ENCODE data around the gene EPAS1. TPM values are rescaled to one million over a fixed set of nuclear protein-coding genes. Genes with fewer than 3 reads are reported as not detected.

The EPAS1 gene
- polyA plus RNA-seq, 2 of the 4 experiments (the other 2 are of a cell fraction), result 128 to 143 TPM

DNA sequence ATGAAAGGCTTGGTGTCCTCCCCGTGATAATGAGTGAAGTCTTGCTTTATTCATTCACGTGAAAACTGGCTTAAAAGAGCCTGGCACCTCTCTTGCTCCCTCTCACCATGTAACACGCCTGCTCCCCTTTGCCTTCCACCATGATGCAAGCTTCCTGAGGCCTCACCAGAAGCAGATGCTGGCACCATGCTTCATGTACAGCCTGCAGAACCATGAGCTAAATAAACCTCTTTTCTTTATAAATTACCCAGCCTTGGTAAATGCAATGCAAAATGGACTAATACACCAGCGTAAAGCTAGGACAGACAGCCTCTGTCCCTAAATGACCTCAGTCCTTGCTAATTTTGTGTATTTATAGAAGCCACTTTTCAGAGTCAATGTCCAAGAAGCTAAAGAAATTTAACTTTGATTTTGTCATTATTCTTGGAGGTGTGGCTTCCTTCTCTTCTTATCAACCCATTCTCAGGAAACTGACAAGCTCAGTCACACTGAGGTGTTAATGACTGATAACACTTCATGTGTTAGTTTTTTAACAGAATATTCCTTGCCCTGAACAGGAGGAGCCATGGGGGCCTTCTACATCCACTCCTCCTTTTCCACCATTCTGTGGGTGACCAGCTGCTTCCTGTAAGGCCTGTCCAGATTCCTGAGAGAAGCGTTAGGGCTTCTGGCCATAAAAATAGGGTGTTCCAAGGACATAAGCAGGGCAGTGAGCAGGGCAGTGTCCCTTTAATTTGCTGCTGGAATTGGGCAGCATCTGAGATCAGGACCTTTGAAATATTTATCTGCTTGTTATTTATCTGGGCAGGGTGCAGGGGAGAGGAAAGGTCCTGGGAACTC lies 38.0 kb upstream of the EPAS1 start:
- Histone ChIP-seq H3K4me3 (no peak overlapping the region), H3K27ac (no peak overlapping the region), H3K9me3 (no peaks in the 10 kb centered on the region), H3K4me2 (no peak overlapping the region), H3K4me1 (no peaks in the 10 kb centered on the region)
- ChIA-PET POLR2A (interaction anchor here (1.1 kb wide), 1 partner anchor 38 kb away, joined by 3 read pairs; the partner anchor contains the start of gene EPAS1), CTCF (interaction anchor here (0.9 to 1.7 kb wide), 5 partner anchors 14 to 38 kb away, joined by 3 to 6 read pairs (median 3); partner anchors contain the start of gene EPAS1)
- ATAC-seq (no peak), FAIRE-seq (no peak), DNase-seq (ENCODE audit: low read depth in 1 of 2, low spot score in 1 of 2) (no peak)
- 88% methylated on average over 5 of the region's 5 CpGs for WGBS (ENCODE audit: missing lambda C conversion rate)
- TF ChIP-seq, protein P1, sequence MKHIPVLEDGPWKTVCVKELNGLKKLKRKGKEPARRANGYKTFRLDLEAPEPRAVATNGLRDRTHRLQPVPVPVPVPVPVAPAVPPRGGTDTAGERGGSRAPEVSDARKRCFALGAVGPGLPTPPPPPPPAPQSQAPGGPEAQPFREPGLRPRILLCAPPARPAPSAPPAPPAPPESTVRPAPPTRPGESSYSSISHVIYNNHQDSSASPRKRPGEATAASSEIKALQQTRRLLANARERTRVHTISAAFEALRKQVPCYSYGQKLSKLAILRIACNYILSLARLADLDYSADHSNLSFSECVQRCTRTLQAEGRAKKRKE (CRISPR knock-in tag; IDR thresholded peaks at IDR 0.05; ENCODE audit: low read depth), result no peak
- TF ChIP-seq RNF2 (IDR thresholded peaks at IDR 0.05; ENCODE audit: borderline replicate concordance, low read depth) (no peak), PBX3 (IDR thresholded peaks at IDR 0.05) (no peak), JUN (IDR thresholded peaks at IDR 0.05) (no peak), CBX8 (IDR thresholded peaks at IDR 0.05) (no peak), FOXS1 (CRISPR knock-in tag; IDR thresholded peaks at IDR 0.05) (no peak), KDM5A (IDR thresholded peaks at IDR 0.05) (no peak), POLR2AphosphoS2 (conservative IDR thresholded peaks at IDR 0.05; ENCODE audit: low read length) (no peak), NPAS2 (CRISPR knock-in tag; IDR thresholded peaks at IDR 0.05; ENCODE audit: borderline replicate concordance) (no peak), EHF (CRISPR knock-in tag; IDR thresholded peaks at IDR 0.05) (no peak), SREBF2 (IDR thresholded peaks at IDR 0.05) (no peak), BHLHE40 (IDR thresholded peaks at IDR 0.05; ENCODE audit: low read depth, low read length) (no peak), ZFP36 (IDR thresholded peaks at IDR 0.05; ENCODE audit: borderline replicate concordance, partially characterized antibody) (no peak), TFCP2L1 (CRISPR knock-in tag; IDR thresholded peaks at IDR 0.05) (no peak), PHF8 (IDR thresholded peaks at IDR 0.05; ENCODE audit: borderline replicate concordance, low read depth) (no peak), CHD4 (IDR thresholded peaks at IDR 0.05; ENCODE audit: borderline replicate concordance) (no peak), MAFK (IDR thresholded peaks at IDR 0.05; ENCODE audit: partially characterized antibody) (no peak)
- TF ChIP-seq, protein P2, sequence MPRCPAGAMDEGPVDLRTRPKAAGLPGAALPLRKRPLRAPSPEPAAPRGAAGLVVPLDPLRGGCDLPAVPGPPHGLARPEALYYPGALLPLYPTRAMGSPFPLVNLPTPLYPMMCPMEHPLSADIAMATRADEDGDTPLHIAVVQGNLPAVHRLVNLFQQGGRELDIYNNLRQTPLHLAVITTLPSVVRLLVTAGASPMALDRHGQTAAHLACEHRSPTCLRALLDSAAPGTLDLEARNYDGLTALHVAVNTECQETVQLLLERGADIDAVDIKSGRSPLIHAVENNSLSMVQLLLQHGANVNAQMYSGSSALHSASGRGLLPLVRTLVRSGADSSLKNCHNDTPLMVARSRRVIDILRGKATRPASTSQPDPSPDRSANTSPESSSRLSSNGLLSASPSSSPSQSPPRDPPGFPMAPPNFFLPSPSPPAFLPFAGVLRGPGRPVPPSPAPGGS (IDR thresholded peaks at IDR 0.05), result no peak
- TF ChIP-seq, protein P3, sequence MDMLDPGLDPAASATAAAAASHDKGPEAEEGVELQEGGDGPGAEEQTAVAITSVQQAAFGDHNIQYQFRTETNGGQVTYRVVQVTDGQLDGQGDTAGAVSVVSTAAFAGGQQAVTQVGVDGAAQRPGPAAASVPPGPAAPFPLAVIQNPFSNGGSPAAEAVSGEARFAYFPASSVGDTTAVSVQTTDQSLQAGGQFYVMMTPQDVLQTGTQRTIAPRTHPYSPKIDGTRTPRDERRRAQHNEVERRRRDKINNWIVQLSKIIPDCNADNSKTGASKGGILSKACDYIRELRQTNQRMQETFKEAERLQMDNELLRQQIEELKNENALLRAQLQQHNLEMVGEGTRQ (IDR thresholded peaks at IDR 0.05), result no peak
- TF ChIP-seq, protein P4, sequence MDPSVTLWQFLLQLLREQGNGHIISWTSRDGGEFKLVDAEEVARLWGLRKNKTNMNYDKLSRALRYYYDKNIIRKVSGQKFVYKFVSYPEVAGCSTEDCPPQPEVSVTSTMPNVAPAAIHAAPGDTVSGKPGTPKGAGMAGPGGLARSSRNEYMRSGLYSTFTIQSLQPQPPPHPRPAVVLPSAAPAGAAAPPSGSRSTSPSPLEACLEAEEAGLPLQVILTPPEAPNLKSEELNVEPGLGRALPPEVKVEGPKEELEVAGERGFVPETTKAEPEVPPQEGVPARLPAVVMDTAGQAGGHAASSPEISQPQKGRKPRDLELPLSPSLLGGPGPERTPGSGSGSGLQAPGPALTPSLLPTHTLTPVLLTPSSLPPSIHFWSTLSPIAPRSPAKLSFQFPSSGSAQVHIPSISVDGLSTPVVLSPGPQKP (IDR thresholded peaks at IDR 0.05; ENCODE audit: low read depth, low read length), result no peak

- DNase-seq (ENCODE audit: low read depth in 1 of 2, low spot score in 1 of 2) (no peak), ATAC-seq (no peak), FAIRE-seq (no peak)
- H3K4me2 ChIP-seq, result no peak overlapping the region
- no peaks in the 10 kb centered on the region for H3K4me1 ChIP-seq
- WGBS (ENCODE audit: missing lambda C conversion rate), result 93% methylated on average over 1 of the region's 1 CpG
- H3K9me3 ChIP-seq, result no peaks in the 10 kb centered on the region
- ChIA-PET POLR2A (interaction anchor here (1.1 kb wide), 1 partner anchor 37 kb away, joined by 3 read pairs; the partner anchor contains the start of gene EPAS1), CTCF (interaction anchor here (1.1 to 1.5 kb wide), 3 partner anchors 13 to 29 kb away, joined by 3 to 6 read pairs (median 3); no protein-coding TSS in a partner anchor)
- H3K27ac ChIP-seq, result no peak overlapping the region
- H3K4me3 ChIP-seq, result no peak overlapping the region
- TF ChIP-seq, protein P5, sequence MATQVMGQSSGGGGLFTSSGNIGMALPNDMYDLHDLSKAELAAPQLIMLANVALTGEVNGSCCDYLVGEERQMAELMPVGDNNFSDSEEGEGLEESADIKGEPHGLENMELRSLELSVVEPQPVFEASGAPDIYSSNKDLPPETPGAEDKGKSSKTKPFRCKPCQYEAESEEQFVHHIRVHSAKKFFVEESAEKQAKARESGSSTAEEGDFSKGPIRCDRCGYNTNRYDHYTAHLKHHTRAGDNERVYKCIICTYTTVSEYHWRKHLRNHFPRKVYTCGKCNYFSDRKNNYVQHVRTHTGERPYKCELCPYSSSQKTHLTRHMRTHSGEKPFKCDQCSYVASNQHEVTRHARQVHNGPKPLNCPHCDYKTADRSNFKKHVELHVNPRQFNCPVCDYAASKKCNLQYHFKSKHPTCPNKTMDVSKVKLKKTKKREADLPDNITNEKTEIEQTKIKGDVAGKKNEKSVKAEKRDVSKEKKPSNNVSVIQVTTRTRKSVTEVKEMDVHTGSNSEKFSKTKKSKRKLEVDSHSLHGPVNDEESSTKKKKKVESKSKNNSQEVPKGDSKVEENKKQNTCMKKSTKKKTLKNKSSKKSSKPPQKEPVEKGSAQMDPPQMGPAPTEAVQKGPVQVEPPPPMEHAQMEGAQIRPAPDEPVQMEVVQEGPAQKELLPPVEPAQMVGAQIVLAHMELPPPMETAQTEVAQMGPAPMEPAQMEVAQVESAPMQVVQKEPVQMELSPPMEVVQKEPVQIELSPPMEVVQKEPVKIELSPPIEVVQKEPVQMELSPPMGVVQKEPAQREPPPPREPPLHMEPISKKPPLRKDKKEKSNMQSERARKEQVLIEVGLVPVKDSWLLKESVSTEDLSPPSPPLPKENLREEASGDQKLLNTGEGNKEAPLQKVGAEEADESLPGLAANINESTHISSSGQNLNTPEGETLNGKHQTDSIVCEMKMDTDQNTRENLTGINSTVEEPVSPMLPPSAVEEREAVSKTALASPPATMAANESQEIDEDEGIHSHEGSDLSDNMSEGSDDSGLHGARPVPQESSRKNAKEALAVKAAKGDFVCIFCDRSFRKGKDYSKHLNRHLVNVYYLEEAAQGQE (IDR thresholded peaks at IDR 0.05), result no peak
- TF ChIP-seq PHF8 (IDR thresholded peaks at IDR 0.05; ENCODE audit: borderline replicate concordance, low read depth) (no peak), SREBF2 (IDR thresholded peaks at IDR 0.05) (no peak), CHD2 (IDR thresholded peaks at IDR 0.05; ENCODE audit: low read length, partially characterized antibody) (no peak), FOSL2 (IDR thresholded peaks at IDR 0.05) (no peak), FOSL2 (CRISPR knock-in tag; IDR thresholded peaks at IDR 0.05) (no peak), FOXS1 (CRISPR knock-in tag; IDR thresholded peaks at IDR 0.05) (no peak), EHF (CRISPR knock-in tag; IDR thresholded peaks at IDR 0.05) (no peak), KDM1A (IDR thresholded peaks at IDR 0.05; ENCODE audit: low read depth) (no peak), POLR2AphosphoS2 (conservative IDR thresholded peaks at IDR 0.05; ENCODE audit: low read length) (no peak), HDAC2 (IDR thresholded peaks at IDR 0.05) (no peak)
- TF ChIP-seq, protein P1 (CRISPR knock-in tag; IDR thresholded peaks at IDR 0.05; ENCODE audit: low read depth), result no peak
Observed at GRCh38 chr2:46259777-46260168, 37.4 kb upstream of the EPAS1 start.
